Thyroid gland (tissue), 4 donors: Measurements from ENCODE around the gene SYNJ1.

ENCODE experiments used
- POLR2A ChIP-seq, 2 donors: fragments of 450-650 bp; IDR thresholded peaks; one replicate each; pipeline ENCODE4 v1.6.1; 2017; ENCODE audit warnings: antibody characterized with exemption in 2 of 2, mild to moderate bottlenecking in 2 of 2, moderate library complexity in 1 of 2
- TF ChIP-seq, protein P1 (sequence below), 6 experiments: fragments of 200-600 bp in 3 of 6; fragments of 450-650 bp in 3 of 6; sonication (generic) in 3 of 6; IDR thresholded peaks; one replicate each; pipeline ENCODE4 v1.5.1; 2016 to 2019; ENCODE audit warnings: antibody characterized with exemption in 6 of 6, mild to moderate bottlenecking in 2 of 6, inconsistent platforms in 1 of 6, moderate library complexity in 1 of 6

DNA sequence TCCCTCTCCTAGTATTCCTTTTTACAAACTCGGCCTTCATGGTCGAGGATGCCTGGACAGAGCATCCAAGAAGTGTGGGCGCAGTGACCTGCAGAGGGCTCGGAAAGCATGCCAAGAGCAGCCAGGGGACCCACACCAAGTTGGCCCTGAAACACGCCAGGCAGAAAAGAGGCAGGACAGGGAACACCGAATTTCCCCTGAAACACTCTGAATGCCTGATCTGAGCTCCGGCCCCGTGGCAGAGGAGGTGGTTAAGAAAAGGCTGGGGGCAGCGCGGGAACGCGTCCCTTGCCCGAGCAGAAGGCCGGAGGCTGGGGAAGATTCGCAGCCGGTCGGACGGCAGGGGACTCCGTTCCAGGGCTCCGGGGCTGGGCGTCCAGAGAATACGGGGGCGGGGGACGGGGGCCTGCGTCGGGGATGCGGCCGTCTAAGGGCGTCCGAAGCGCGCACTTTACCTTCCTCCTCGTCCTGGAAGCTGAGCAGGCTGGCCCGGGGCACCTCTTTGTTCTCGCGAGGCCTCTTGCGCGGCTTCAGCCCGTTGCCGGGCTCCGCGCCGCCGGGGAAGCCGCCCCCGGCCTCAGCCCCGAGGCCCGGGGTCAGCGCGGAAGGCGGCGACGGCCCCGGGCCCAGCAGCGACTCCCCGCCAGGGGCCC is 43.2 kb upstream of the SYNJ1 start:
- TF ChIP-seq POLR2A (IDR thresholded peaks at IDR 0.05), result no peak
- TF ChIP-seq, protein P1, sequence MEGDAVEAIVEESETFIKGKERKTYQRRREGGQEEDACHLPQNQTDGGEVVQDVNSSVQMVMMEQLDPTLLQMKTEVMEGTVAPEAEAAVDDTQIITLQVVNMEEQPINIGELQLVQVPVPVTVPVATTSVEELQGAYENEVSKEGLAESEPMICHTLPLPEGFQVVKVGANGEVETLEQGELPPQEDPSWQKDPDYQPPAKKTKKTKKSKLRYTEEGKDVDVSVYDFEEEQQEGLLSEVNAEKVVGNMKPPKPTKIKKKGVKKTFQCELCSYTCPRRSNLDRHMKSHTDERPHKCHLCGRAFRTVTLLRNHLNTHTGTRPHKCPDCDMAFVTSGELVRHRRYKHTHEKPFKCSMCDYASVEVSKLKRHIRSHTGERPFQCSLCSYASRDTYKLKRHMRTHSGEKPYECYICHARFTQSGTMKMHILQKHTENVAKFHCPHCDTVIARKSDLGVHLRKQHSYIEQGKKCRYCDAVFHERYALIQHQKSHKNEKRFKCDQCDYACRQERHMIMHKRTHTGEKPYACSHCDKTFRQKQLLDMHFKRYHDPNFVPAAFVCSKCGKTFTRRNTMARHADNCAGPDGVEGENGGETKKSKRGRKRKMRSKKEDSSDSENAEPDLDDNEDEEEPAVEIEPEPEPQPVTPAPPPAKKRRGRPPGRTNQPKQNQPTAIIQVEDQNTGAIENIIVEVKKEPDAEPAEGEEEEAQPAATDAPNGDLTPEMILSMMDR (IDR thresholded peaks at IDR 0.05), result no peak
